IMR-90 (cell line): Measurements from ENCODE around the gene TP73. TPM values are rescaled to one million over a fixed set of nuclear protein-coding genes. Genes with fewer than 3 reads are reported as not detected.

Source experiments
- ATAC-seq: fragments of 200-7000 bp; cut with Tn5 transposase; 2 replicates; pipeline ENCODE4 v1.9.1; 2020; ENCODE audit warnings: low read depth, mild to moderate bottlenecking, moderate library complexity
- BruUV-seq: library from RNA; stranded (reverse); fragments of 400-500 nt; replicated peaks from 2 replicates; lab custom pipeline; 2021; lab: Mats Ljungman, UMichigan
- CTCF ChIA-PET: fragments of 300-600 bp; formaldehyde crosslinking; extraction: SDS; loops from one replicate; lab custom pipeline; 2021; ENCODE audit warnings: antibody characterized with exemption; lab: Yijun Ruan, JAX
- POLR2A ChIA-PET: fragments of 300-600 bp; sonication (Branson Sonifier 250); formaldehyde crosslinking; loops from one replicate; lab custom pipeline; 2022; ENCODE audit warnings: antibody characterized with exemption; ENCODE audit not compliant: unreplicated experiment; lab: Charles Lee
- DNase-seq: peaks from one replicate; pipeline ENCODE4 v3.0.0; 2013
- H2AFZ ChIP-seq: replicated peaks from 2 replicates; pipeline ENCODE3; 2013; ENCODE audit warnings: low read length, mild to moderate bottlenecking; ENCODE audit not compliant: poor library complexity
- H2AK5ac ChIP-seq: 2 replicates; pipeline ENCODE4 v1.6.1; 2013; ENCODE audit warnings: low read depth, low read length, inconsistent platforms
- H2AK9ac ChIP-seq: replicated peaks from 2 replicates; pipeline ENCODE3; 2013; ENCODE audit warnings: mild to moderate bottlenecking, low read depth, low read length, moderate library complexity; ENCODE audit not compliant: poor library complexity
- H2BK120ac ChIP-seq: 2 replicates; pipeline ENCODE4 v1.6.1; 2013; ENCODE audit warnings: low read depth, low read length, inconsistent platforms
- H2BK15ac ChIP-seq: 3 replicates; pipeline ENCODE4 v1.6.1; 2013; ENCODE audit warnings: low read depth, low read length, inconsistent platforms
- H2BK20ac ChIP-seq: 2 replicates; pipeline ENCODE4 v1.6.1; 2013; ENCODE audit warnings: low read depth, mild to moderate bottlenecking, inconsistent platforms, low read length, moderate library complexity
- H2BK5ac ChIP-seq: 2 replicates; pipeline ENCODE4 v1.6.1; 2013; ENCODE audit warnings: mild to moderate bottlenecking, low read depth, low read length, inconsistent platforms; ENCODE audit not compliant: poor library complexity, severe bottlenecking
- H3K14ac ChIP-seq: replicated peaks from 2 replicates; pipeline ENCODE4 v1.6.1; 2013; ENCODE audit warnings: low read depth, low read length, inconsistent platforms
- H3K18ac ChIP-seq: 2 replicates; pipeline ENCODE4 v1.6.1; 2013; ENCODE audit warnings: low read depth, low read length, control low read depth
- H3K23ac ChIP-seq: 2 replicates; pipeline ENCODE4 v1.6.1; 2013; ENCODE audit warnings: low read depth, low read length, inconsistent platforms
- H3K27ac ChIP-seq: 2 replicates; pipeline ENCODE4 v1.5.1; 2013; ENCODE audit warnings: mild to moderate bottlenecking, control low read depth, low read length; ENCODE audit not compliant: insufficient read depth
- H3K27me3 ChIP-seq: 2 replicates; pipeline ENCODE4 v1.6.1; 2013; ENCODE audit warnings: low read length; ENCODE audit not compliant: control insufficient read depth, insufficient read depth
- H3K36me3 ChIP-seq: 2 replicates; pipeline ENCODE4 v1.6.1; 2013; ENCODE audit warnings: low read length, mixed read lengths; ENCODE audit not compliant: control insufficient read depth, insufficient read depth
- H3K4ac ChIP-seq: 2 replicates; pipeline ENCODE4 v1.6.1; 2013; ENCODE audit warnings: low read depth, low read length, inconsistent platforms
- H3K4me1 ChIP-seq: 2 replicates; pipeline ENCODE4 v1.6.1; 2013; ENCODE audit warnings: low read length, mixed read lengths; ENCODE audit not compliant: control insufficient read depth, insufficient read depth
- H3K4me2 ChIP-seq: 2 replicates; pipeline ENCODE4 v1.6.1; 2013; ENCODE audit warnings: low read depth, mild to moderate bottlenecking, control low read depth, low read length, moderate library complexity
- H3K4me3 ChIP-seq: 2 replicates; pipeline ENCODE4 v1.5.1; 2013; ENCODE audit warnings: low read depth, mild to moderate bottlenecking, control low read depth, low read length, moderate library complexity; ENCODE audit not compliant: insufficient read depth
- H3K56ac ChIP-seq: 2 replicates; pipeline ENCODE4 v1.6.1; 2013; ENCODE audit warnings: low read length, inconsistent platforms; ENCODE audit not compliant: insufficient read depth; ENCODE audit errors: extremely low read depth
- H3K79me1 ChIP-seq, 2 experiments: 2 replicates each; pipeline ENCODE4 v1.6.1; 2013; ENCODE audit warnings: low read length in 2 of 2, inconsistent platforms in 1 of 2, low read depth in 1 of 2
- H3K9ac ChIP-seq: 2 replicates; pipeline ENCODE4 v1.6.1; 2013; ENCODE audit warnings: low read depth, low read length, control low read depth
- H3K9me1 ChIP-seq: 2 replicates; pipeline ENCODE4 v1.6.1; 2013; ENCODE audit warnings: low read length, inconsistent platforms; ENCODE audit not compliant: insufficient read depth
- H3K9me3 ChIP-seq: 2 replicates; pipeline ENCODE4 v1.6.1; 2013; ENCODE audit warnings: low read length; ENCODE audit not compliant: control insufficient read depth, insufficient read depth
- H4K20me1 ChIP-seq: 2 replicates; pipeline ENCODE4 v1.6.1; 2013; ENCODE audit warnings: low read length, inconsistent platforms; ENCODE audit not compliant: insufficient read depth
- H4K5ac ChIP-seq: 2 replicates; pipeline ENCODE4 v1.6.1; 2013; ENCODE audit warnings: mild to moderate bottlenecking, low read depth, low read length, control low read depth
- H4K8ac ChIP-seq, 2 experiments: 2 replicates each; pipeline ENCODE4 v1.6.1; 2013; ENCODE audit warnings: low read depth in 2 of 2, low read length in 2 of 2, control low read depth in 1 of 2, inconsistent platforms in 1 of 2
- H4K91ac ChIP-seq: 2 replicates; pipeline ENCODE4 v1.6.1; 2013; ENCODE audit warnings: low read depth, low read length, inconsistent platforms; ENCODE audit not compliant: insufficient read depth
- CHD1 ChIP-seq: IDR thresholded peaks from 2 replicates; pipeline ENCODE4 v1.6.1; 2012; ENCODE audit warnings: low read depth, low read length, improper control_type of control experiment
- FOS ChIP-seq: fragments of 150-350 bp; IDR thresholded peaks from 2 replicates; pipeline ENCODE4 v1.6.1; 2016; ENCODE audit warnings: low read depth, low read length
- MAFK ChIP-seq: IDR thresholded peaks from 2 replicates; pipeline ENCODE4 v1.6.1; 2012; ENCODE audit warnings: low read depth, low read length, improper control_type of control experiment
- MAZ ChIP-seq: IDR thresholded peaks from 2 replicates; pipeline ENCODE4 v1.6.1; 2012; ENCODE audit warnings: low read depth, mild to moderate bottlenecking, low read length, improper control_type of control experiment, moderate library complexity, borderline replicate concordance
- MXI1 ChIP-seq: IDR thresholded peaks from 2 replicates; pipeline ENCODE4 v1.6.1; 2012; ENCODE audit warnings: low read depth, mild to moderate bottlenecking, low read length, moderate library complexity, borderline replicate concordance
- NFE2L2 ChIP-seq: fragments of 150-350 bp; IDR thresholded peaks from 2 replicates; pipeline ENCODE4 v1.6.1; 2016; ENCODE audit warnings: low read depth, mild to moderate bottlenecking, low read length
- POLR2A ChIP-seq: IDR thresholded peaks from 2 replicates; pipeline ENCODE4 v1.6.1; 2012; ENCODE audit warnings: mild to moderate bottlenecking, low read depth, low read length
- RCOR1 ChIP-seq: IDR thresholded peaks from 2 replicates; pipeline ENCODE4 v1.6.1; 2012; ENCODE audit warnings: mild to moderate bottlenecking, low read length, improper control_type of control experiment; ENCODE audit not compliant: insufficient replicate concordance
- RFX5 ChIP-seq: IDR thresholded peaks from 2 replicates; pipeline ENCODE4 v1.8.0; 2012; ENCODE audit warnings: low read depth, mild to moderate bottlenecking, low read length, moderate library complexity
- SMC3 ChIP-seq: fragments of 150-350 bp; IDR thresholded peaks from 2 replicates; pipeline ENCODE4 v1.6.1; 2016; ENCODE audit warnings: low read depth, mild to moderate bottlenecking, antibody characterized with exemption, low read length, moderate library complexity
- WGBS, 2 experiments: methylation state at CpG; one replicate each; pipeline versions ENCODE4 v1.1.5 to v1.1.7; 2013; ENCODE audit warnings: missing lambda C conversion rate in 2 of 2; ENCODE audit not compliant: insufficient read length in 1 of 2; ENCODE audit errors: extremely low coverage in 2 of 2; 5-methylcytosine and 5-hydroxymethylcytosine counted together
- dilution Hi-C: fragments of 300-500 bp; cut with HindIII; formaldehyde crosslinking; loops from one replicate; pipeline ENCODE4 v1.14.3; 2018; ENCODE audit warnings: low sequenced_read_pairs; ENCODE audit not compliant: unreplicated experiment
- in situ Hi-C: fragments of 300-500 bp; cut with MboI; formaldehyde crosslinking; loops from 3 replicates; pipeline ENCODE4 v1.14.3; 2019; ENCODE audit warnings: low sequenced_read_pairs, inconsistent platforms, mixed read lengths
- intact Hi-C: fragments of 100-400 bp; cut with micrococcal nuclease; formaldehyde crosslinking; loops from 2 replicates; pipeline ENCODE4 v1.10.0; 2022
- polyA plus RNA-seq, 3 experiments: library from polyadenylated mRNA; depleted of rRNA; stranded (reverse); fragments of >200 nt; gene quantifications; 2 replicates each; pipeline ENCODE4 v1.2.3, GENCODE V29; 2012; ENCODE audit warnings: low replicate concordance in 1 of 3
- total RNA-seq: library from RNA; depleted of rRNA; stranded (reverse); fragments of >200 nt; gene quantifications from 2 replicates; pipeline ENCODE4 v1.2.3, GENCODE V29; 2012
- TF ChIP-seq, protein P1 (sequence below): fragments of 150-350 bp; IDR thresholded peaks from 2 replicates; pipeline ENCODE4 v1.6.1; 2017; ENCODE audit warnings: mild to moderate bottlenecking, antibody characterized with exemption, low read length, low read depth
- TF ChIP-seq, protein P2 (sequence below): conservative IDR thresholded peaks from 2 replicates; pipeline ENCODE4 v1.5.1; 2012; ENCODE audit warnings: mild to moderate bottlenecking, low read depth, low read length, improper control_type of control experiment

TP73 gene
- total and polyA plus RNA-seq, 2 of the 4 experiments (the other 2 are of a cell fraction): not detected

DNA sequence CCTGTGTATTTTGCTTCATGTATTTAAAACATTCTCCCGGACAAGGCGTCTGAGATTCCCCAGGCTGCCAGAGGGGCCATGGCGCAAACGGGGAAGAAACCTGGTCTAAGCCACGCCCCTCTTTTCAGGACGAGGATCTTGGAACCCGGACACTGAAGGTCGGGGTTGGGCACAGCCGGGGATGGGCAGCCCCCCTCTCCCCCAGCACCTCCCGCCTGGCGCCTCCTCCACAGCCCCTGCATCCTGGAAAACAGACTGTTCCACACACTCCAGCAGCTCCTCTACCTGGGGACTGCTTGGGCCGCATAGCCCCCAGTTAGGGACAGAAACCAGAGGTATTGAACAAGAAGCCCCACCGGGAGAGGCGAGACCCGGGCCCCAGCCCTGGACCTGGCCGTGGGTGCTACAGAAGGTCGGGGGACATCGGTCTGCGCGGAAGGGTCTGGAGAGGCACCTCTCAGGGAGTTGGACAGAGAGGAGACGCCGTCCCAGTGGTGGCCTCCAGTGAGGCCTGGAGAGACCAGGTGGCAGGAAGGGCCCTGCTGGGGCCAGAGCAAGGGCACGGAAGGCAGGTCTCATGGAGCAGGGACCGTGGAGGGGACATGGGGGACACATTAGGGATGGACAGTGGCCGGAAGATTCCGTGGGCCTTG, 5.4 kb downstream of the TP73 start:
- 38% methylated on average over 8 of the region's 26 CpGs; no CpG with 5 or more reads in 1 of the 2 experiments for WGBS, 2 experiments
- no TSS peak for BruUV-seq
- ATAC-seq (no peak), DNase-seq (no peak)
- Histone ChIP-seq H3K27me3 (peaks cover 56% of the 10 kb centered on the region), H4K20me1 (no peaks in the 10 kb centered on the region; the same call in 1 of the 2 replicates), H3K14ac (no peak overlapping the region), H3K79me1 (no peaks in the 10 kb centered on the region), H3K4me2 (no peak overlapping the region), H3K27ac (no peak overlapping the region), H2BK15ac (no peak overlapping the region), H3K4me3 (no peak overlapping the region), H4K8ac (no peak overlapping the region), H4K5ac (no peak overlapping the region), H3K9me1 (no peaks in the 10 kb centered on the region), H3K4ac (no peak overlapping the region), H3K36me3 (no peaks in the 10 kb centered on the region), H3K4me1 (no peaks in the 10 kb centered on the region), H2AFZ (no peak overlapping the region), H3K23ac (no peak overlapping the region), H2AK5ac (no peak overlapping the region), H3K9me3 (no peaks in the 10 kb centered on the region), H2BK5ac (no peak overlapping the region), H3K18ac (no peak overlapping the region), H3K56ac (no peak overlapping the region), H2BK120ac (no peak overlapping the region), H3K9ac (no peak overlapping the region), H2BK20ac (no peak overlapping the region), H2AK9ac (no peak overlapping the region), H4K91ac (no peak overlapping the region)
- TF ChIP-seq MAZ (no peak), MAFK (no peak), RCOR1 (no peak), SMC3 (no peak), POLR2A (no peak), MXI1 (no peak), RFX5 (no peak), FOS (no peak), CHD1 (no peak), NFE2L2 (no peak)
- TF ChIP-seq, protein P1, sequence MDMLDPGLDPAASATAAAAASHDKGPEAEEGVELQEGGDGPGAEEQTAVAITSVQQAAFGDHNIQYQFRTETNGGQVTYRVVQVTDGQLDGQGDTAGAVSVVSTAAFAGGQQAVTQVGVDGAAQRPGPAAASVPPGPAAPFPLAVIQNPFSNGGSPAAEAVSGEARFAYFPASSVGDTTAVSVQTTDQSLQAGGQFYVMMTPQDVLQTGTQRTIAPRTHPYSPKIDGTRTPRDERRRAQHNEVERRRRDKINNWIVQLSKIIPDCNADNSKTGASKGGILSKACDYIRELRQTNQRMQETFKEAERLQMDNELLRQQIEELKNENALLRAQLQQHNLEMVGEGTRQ: no peak
- TF ChIP-seq, protein P2, sequence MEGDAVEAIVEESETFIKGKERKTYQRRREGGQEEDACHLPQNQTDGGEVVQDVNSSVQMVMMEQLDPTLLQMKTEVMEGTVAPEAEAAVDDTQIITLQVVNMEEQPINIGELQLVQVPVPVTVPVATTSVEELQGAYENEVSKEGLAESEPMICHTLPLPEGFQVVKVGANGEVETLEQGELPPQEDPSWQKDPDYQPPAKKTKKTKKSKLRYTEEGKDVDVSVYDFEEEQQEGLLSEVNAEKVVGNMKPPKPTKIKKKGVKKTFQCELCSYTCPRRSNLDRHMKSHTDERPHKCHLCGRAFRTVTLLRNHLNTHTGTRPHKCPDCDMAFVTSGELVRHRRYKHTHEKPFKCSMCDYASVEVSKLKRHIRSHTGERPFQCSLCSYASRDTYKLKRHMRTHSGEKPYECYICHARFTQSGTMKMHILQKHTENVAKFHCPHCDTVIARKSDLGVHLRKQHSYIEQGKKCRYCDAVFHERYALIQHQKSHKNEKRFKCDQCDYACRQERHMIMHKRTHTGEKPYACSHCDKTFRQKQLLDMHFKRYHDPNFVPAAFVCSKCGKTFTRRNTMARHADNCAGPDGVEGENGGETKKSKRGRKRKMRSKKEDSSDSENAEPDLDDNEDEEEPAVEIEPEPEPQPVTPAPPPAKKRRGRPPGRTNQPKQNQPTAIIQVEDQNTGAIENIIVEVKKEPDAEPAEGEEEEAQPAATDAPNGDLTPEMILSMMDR: no peak
- in situ Hi-C loops: no loop called here
- ChIA-PET POLR2A (no interaction called here), CTCF (no interaction called here)
- intact Hi-C loops: no loop called here
- dilution Hi-C loops: no loop called here
